Calu3 (cell line): ENCODE results near the gene SLC7A1. TPM values are rescaled to one million over a fixed set of nuclear protein-coding genes. Genes with fewer than 3 reads are reported as not detected.

Experiments
- BruUV-seq: library from RNA; stranded (reverse); fragments of 400-500 nt; replicated peaks from 2 replicates; lab custom pipeline; 2021; lab: Mats Ljungman, UMichigan
- CTCF ChIA-PET: fragments of 300-600 bp; sonication (Branson Sonifier 250); formaldehyde crosslinking; loops from one replicate; lab custom pipeline; 2022; ENCODE audit warnings: antibody characterized with exemption; lab: Charles Lee
- DNase-seq: peaks from one replicate; pipeline ENCODE4 v3.0.0; 2022
- H3K27ac Mint-ChIP-seq: one replicate; pipeline ENCODE4 v1.8.0; 2022; ENCODE audit warnings: mixed read lengths; ENCODE audit not compliant: unreplicated experiment
- H3K27me3 Mint-ChIP-seq: one replicate; pipeline ENCODE4 v1.8.0; 2022; ENCODE audit warnings: mixed read lengths; ENCODE audit not compliant: unreplicated experiment
- H3K36me3 Mint-ChIP-seq: one replicate; pipeline ENCODE4 v1.8.0; 2022; ENCODE audit warnings: mild to moderate bottlenecking, moderate library complexity, mixed read lengths; ENCODE audit not compliant: insufficient read depth, unreplicated experiment
- H3K4me1 Mint-ChIP-seq: one replicate; pipeline ENCODE4 v1.8.0; 2022; ENCODE audit warnings: mild to moderate bottlenecking, low read depth, mixed read lengths; ENCODE audit not compliant: unreplicated experiment
- H3K4me3 Mint-ChIP-seq: one replicate; pipeline ENCODE4 v1.8.0; 2022; ENCODE audit warnings: mild to moderate bottlenecking, low read depth, moderate library complexity, mixed read lengths; ENCODE audit not compliant: unreplicated experiment
- H3K9me3 Mint-ChIP-seq: one replicate; pipeline ENCODE4 v1.8.0; 2022; ENCODE audit warnings: low read depth, mixed read lengths; ENCODE audit not compliant: unreplicated experiment
- CTCF ChIP-seq: fragments of 200-600 bp; IDR thresholded peaks from one replicate; pipeline ENCODE4 v1.8.0; 2022; ENCODE audit warnings: antibody characterized with exemption; ENCODE audit not compliant: unreplicated experiment
- intact Hi-C: fragments of 100-400 bp; cut with micrococcal nuclease; formaldehyde crosslinking; loops from one replicate; pipeline ENCODE4 v1.10.0; 2022; ENCODE audit not compliant: unreplicated experiment
- total RNA-seq: library from RNA; stranded (reverse); gene quantifications from 2 replicates; pipeline ENCODE4 v1.2.3, GENCODE V29; 2022

The SLC7A1 gene
- total RNA-seq, 1 experiment from 2014 or later: 86.6 TPM

GRCh38 chr13:29593605-29594297, 1.7 kb downstream of the SLC7A1 start:
- DNase-seq: no peak
- CTCF ChIA-PET: no interaction called here
- Mint-ChIP-seq H3K4me3 (peak overlapping the region; percentile 70), H3K36me3 (peaks cover 55% of the 10 kb centered on the region), H3K27ac (peak overlapping the region; percentile 46), H3K4me1 (peaks cover 54% of the 10 kb centered on the region), H3K9me3 (no peaks in the 10 kb centered on the region), H3K27me3 (no peaks in the 10 kb centered on the region)
- TSS peak; percentile 48 for BruUV-seq
- intact Hi-C loops: loop anchor here (5.0 kb wide), 1 partner anchor 46 kb away; no protein-coding TSS in a partner anchor
- TF ChIP-seq CTCF: no peak

DNA sequence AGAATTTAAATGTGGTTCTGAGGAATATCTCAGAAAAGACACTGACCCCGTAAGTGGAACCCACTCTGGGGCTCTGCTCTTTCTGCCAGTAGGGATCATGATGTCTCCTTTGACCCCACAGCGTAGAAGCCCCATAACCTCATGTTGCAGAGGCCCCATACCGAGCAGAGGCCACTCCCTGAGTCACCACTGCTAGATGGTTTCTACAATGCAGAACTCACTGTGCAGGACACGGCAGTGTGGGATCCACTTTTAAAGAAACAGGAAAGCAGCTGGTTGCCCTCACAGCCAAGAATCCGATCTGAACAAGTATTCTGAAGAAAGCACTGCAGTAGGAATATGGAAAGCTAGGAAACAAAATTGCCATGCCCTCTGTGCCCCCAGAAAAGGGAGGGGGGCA, 4.2 kb downstream of the SLC7A1 start:
- no TSS peak for BruUV-seq
- H3K36me3 Mint-ChIP-seq: peaks cover 71% of the 10 kb centered on the region
- peaks cover 74% of the 10 kb centered on the region for H3K4me1 Mint-ChIP-seq
- H3K9me3 Mint-ChIP-seq: no peaks in the 10 kb centered on the region
- no peaks in the 10 kb centered on the region for H3K27me3 Mint-ChIP-seq
- peak overlapping the region; percentile 70 for H3K4me3 Mint-ChIP-seq
- intact Hi-C loops: loop anchor here (5.0 kb wide), 1 partner anchor 44 kb away; no protein-coding TSS in a partner anchor
- CTCF ChIA-PET: interaction anchor here (0.5 kb wide), 1 partner anchor 726 kb away, joined by 5 read pairs; no protein-coding TSS in a partner anchor
- H3K27ac Mint-ChIP-seq: peak overlapping the region; percentile 46
- no peak for DNase-seq
- no peak for TF ChIP-seq CTCF

GRCh38 chr13:29589967-29590366, 5.5 kb downstream of the SLC7A1 start:
- no peaks in the 10 kb centered on the region for H3K27me3 Mint-ChIP-seq
- CTCF ChIA-PET: no interaction called here
- peaks cover 74% of the 10 kb centered on the region for H3K4me1 Mint-ChIP-seq
- no peak for DNase-seq
- TF ChIP-seq CTCF: no peak
- BruUV-seq: TSS peak; percentile 20
- peaks cover 63% of the 10 kb centered on the region for H3K36me3 Mint-ChIP-seq
- intact Hi-C loops: loop anchor here (5.0 kb wide), 1 partner anchor 43 kb away; no protein-coding TSS in a partner anchor
- H3K4me3 Mint-ChIP-seq: peak overlapping the region; percentile 62
- H3K27ac Mint-ChIP-seq: peak overlapping the region; percentile 87
- H3K9me3 Mint-ChIP-seq: no peaks in the 10 kb centered on the region

GRCh38 chr13:29589234-29589633, 6.3 kb downstream of the SLC7A1 start:
- intact Hi-C loops: no loop called here
- Mint-ChIP-seq H3K36me3 (peaks cover 55% of the 10 kb centered on the region), H3K4me1 (peaks cover 79% of the 10 kb centered on the region), H3K27ac (peak overlapping the region; percentile 87), H3K4me3 (peak overlapping the region; percentile 62), H3K27me3 (no peaks in the 10 kb centered on the region), H3K9me3 (no peaks in the 10 kb centered on the region)
- DNase-seq: peak; percentile 64
- no peak for TF ChIP-seq CTCF
- BruUV-seq: no TSS peak
- CTCF ChIA-PET: no interaction called here
